Limb (tissue), 2 donors: ENCODE results near the gene PDE8A.
A peak's percentile ranks its signal among the peaks of the same experiment; 100 is the strongest.

ENCODE experiments used
- DNase-seq, 2 donors: peaks; one replicate each; pipeline ENCODE4 v3.0.0-alpha.2; 2016; ENCODE audit errors: extremely low spot score in 2 of 2

Gene PDE8A

GRCh38 chr15:85124173-85124572, 142.5 kb downstream of the PDE8A start:
- no peak for DNase-seq

- DNase-seq, result no peak
Measured at GRCh38 chr15:85125056-85125661, 143.5 kb downstream of the PDE8A start.

GRCh38 chr15:85128621-85129020, 147.0 kb downstream of the PDE8A start:
- DNase-seq, result no peak

DNA sequence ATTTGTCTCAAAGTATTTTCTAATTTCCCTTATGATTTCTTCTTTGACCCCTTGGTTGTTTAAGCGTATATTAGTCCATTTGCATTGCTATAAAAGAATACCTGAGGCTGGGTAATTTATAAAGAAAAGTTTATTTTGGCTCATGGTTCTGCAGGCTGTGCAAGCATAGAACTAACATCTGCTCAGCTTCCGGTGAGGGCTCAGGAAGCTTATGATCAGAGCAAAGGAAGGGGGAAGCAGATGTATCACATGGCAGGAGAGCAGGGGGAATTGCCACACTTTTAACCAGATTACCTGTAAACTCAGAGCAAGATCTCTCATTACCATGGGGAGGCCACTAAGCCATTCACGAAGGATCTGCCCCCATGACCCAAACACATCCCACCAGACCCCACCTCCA, 148.2 kb downstream of the PDE8A start:
- DNase-seq, result no peak

- no peak for DNase-seq
Measured at GRCh38 chr15:85131915-85132314, 150.3 kb downstream of the PDE8A start.

GRCh38 chr15:85133709-85134108, 152.1 kb downstream of the PDE8A start:
- no peak for DNase-seq

GRCh38 chr15:85137489-85138168, 156.0 kb downstream of the PDE8A start:
- no peak for DNase-seq

GRCh38 chr15:85139391-85139790, 157.7 kb downstream of the PDE8A start:
- no peak for DNase-seq

DNA sequence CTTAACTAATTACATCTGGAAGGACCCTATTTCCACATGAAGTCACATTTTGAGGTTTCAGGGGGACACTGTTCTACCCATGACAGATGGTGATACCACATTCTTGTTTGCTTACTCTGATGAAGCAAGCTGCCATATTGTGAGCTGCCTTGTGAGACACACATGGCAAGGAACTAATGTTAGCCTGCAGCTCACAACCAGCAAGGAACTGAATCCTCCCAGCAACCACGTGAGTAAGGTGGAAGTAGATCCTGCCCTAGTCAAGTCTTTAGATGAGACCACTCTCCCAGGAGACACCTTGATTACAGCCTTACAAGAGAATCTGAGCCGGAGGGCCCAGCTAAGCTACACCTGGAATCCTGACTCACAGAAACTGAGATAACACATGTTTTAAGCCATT, 160.1 kb downstream of the PDE8A start:
- DNase-seq, result no peak

GRCh38 chr15:85142312-85142711, 160.7 kb downstream of the PDE8A start:
- DNase-seq, result no peak

DNA sequence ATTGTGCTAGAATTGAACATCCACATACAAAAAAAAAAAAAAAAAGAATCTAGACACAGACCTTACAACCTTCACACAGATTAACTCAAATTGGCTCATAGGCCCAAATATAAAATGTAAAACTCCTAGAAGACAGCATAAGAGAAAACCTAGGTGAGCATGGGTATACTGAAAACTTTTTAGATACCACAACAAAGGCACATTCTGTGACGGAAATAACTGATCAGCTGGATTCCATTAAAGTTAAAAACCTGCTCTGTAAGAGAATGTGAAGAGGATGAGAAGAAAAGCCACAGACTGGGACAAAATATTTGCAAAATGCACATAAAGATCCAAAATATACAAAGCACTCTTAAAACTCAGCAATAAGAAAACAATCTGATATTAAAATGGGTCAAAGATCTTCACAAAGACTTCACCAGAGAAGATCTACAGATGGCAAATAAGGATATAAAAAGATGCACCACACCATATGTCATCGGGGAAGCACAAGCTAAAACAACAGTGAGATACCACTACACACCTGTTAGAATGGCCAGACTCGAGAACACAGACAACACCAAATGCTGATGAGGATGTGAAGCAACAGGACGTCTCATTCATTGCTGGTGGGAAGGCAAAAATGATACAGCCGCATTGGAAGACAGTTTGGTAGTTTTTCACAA, 167.9 kb downstream of the PDE8A start:
- DNase-seq, result no peak

DNA sequence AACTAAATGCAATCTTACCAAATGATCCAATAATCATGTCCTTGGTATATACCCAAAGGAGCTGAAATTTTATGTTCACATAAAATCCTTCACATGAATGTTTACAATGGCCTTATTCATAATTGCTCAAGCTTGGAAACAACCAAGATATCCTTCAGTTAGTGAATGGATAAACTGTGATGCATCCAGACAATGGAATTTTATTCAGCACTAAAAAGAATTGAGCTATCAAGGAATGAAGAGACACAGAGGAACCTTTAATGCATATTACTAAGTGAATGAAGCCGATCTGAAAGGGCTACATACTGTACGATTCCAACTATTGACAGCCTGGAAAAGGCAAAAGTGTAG, 168.4 kb downstream of the PDE8A start:
- DNase-seq, result no peak

DNA sequence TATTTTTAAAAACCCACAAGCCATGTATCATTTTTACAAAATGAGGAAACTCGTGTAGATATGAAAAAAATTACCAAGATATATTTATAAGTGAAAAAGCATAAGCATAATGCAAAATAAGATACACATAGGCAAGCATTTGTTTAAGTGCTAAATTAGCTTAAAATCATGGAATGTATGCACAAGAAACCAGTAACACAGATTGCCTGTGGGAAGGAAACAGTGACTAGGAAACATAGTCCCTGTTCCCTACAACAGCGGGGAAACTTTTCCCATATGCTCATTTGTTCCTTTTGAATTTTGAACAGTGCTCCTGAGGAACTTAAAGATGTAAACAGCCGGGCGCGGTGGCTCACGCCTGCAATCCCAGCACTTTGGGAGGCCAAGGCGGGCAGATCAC, 169.5 kb downstream of the PDE8A start:
- no peak for DNase-seq

DNA sequence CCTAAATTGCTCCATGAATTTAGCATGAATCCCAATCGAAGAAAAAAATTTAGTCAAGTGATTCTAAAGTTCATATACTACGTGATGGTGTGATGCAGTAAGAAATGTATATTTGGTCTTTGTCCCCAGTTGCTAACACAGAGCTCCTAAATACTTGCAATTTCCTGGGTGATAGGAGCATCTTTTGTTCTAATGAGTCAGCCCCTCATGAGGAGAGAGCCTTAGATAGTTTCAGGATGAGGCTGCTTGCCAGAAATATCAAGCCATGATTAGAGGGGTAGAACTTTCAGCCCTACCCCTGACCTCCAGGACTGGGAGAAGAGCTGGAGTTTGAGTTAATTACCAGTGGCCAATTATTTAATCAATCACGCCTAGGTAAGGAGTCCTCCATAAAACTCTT, 170.2 kb downstream of the PDE8A start:
- DNase-seq, result no peak

GRCh38 chr15:85154061-85154460, 172.4 kb downstream of the PDE8A start:
- DNase-seq, result no peak

- no peak for DNase-seq
Measured at GRCh38 chr15:85155360-85155759, 173.7 kb downstream of the PDE8A start.

DNA sequence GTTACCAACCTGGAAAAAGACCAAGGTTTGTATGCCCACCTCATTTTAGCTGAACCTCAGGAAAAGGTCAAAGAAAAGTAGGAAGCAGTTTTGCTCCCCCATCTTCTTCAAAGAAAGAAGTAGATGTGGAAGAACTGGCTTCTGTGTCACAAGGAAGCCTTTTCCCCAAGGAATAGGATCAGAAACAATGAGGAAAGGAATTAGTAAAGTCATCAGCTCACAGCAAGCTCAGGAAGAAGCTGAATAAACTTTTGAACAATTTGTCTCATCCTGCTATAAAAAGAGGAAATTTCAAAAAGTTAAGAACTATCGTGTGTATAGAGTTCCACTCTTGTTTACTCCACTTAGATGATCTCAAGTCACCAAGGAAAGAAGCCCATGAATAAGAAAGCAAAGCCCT, 174.2 kb downstream of the PDE8A start:
- no peak for DNase-seq

GRCh38 chr15:85157344-85157743, 175.7 kb downstream of the PDE8A start:
- DNase-seq, result no peak

DNA sequence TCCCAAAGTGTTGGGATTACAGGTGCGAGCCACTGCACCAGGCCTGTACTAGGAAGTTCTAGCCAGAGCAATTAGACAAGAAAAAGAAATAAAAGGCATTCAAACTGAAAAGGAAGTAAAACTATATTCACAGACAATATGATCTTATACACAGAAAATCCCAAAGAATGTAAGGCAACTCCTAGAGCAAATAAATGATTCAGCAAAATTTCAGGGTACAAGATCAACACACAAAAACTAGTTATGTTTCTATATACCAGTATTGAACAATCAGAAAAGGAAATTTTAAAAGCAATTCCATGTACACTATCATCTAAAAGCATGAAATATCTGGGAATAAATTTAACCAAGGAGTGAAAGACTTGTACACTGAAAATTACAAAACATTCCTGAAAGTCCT, 180.6 kb downstream of the PDE8A start:
- DNase-seq, result no peak

DNA sequence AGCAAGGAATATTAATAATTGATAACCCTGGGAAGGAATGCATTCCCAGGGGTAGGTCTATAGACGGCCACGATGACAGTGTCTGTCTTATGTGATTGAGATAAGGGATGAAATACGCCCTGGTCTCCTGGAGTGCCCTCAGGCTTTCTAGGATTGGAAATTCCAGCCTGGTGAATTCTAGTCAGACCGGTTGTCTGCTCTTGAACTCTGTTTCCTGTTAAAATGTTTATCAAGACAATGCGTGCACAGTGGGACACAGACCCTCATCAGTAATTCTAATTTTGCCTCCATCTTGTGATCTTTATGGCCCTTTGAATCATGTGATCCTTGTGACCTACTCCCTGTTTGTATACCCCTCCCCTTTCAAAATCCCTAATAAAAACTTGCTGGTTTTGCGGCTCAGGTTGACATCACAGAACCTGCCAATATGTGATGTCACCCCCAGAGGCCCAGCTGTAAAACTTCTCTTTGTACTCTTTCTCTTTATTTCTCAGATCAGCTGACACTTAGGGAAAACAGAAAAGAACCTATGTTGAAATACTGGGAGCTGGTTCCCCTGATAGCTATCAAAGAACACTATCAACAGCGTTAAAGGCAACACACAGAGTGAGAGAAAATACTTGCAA, 183.3 kb downstream of the PDE8A start:
- no peak for DNase-seq

DNA sequence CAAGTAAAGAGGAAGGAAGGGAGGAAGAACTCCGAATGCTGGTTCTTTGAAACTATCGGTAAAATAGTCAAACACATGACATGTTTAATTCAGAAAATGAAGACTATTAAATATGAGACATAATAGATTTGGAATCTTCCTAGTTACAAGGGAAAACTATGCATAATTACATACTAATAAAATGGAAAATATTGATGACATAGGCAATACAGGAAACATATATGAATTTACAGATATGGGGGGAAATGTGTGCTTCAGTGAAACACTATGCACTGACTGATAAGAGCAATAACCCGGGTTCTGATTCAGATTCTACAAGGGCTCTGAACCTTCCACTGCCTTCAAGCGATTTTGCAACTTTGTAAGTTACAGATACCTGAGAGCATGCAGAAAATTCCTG, 185.9 kb downstream of the PDE8A start:
- no peak for DNase-seq

- peak in 1 of 2 donors; percentile 45 for DNase-seq
Measured at GRCh38 chr15:85168642-85169173, 187.1 kb downstream of the PDE8A start.
